ENCODE measurements around the gene LBHD2. TPM values are rescaled to one million over a fixed set of nuclear protein-coding genes. Genes with fewer than 3 reads are reported as not detected.

The LBHD2 gene
- total RNA-seq, 1 donor from 2014 or later = not detected

DNA sequence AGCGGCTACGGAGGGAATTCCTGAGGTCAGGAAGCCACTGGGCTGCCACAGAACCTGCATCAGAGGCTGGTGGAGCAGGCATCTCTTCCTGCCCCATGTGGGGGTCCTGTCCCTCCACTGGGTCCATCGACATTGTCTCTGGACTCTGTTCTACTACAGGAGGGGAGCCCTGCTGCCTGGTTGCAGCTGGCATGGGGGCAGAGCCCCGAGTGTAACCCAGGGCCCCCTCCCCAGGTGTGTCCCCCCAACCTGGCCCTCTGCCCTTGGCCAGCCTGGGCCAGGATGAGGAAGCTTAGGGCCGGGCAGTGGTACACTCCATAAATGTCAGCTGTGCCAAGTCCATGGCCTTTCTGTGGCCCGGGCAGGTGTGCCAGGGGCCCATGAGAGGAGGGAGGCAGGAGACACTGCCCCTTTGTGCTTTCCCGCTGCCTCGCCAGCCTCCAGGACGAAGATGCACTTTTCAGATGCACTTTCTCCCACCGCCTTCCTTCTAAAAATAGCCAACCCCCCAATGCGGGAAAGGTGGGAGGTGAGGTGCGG, 6.5 kb downstream of the LBHD2 start:
- H2AFZ ChIP-seq (replicated peaks) = no peak overlapping the region
- no peaks in the 10 kb centered on the region for H3K9me3 Mint-ChIP-seq
- no peaks in the 10 kb centered on the region for H3K4me1 ChIP-seq
- H3K4me3 Mint-ChIP-seq = peak overlapping the region; percentile 27
- H3K27ac ChIP-seq = no peak overlapping the region
- H3K4me2 ChIP-seq = no peak overlapping the region
- H3K27ac Mint-ChIP-seq = no peak overlapping the region
- H3K36me3 Mint-ChIP-seq = no peaks in the 10 kb centered on the region
- no peaks in the 10 kb centered on the region for H4K20me1 ChIP-seq (ENCODE audit: low read depth)
- no peak overlapping the region for H3K4me3 ChIP-seq
- no peak for DNase-seq (ENCODE audit: low spot score)
- H3K4me1 Mint-ChIP-seq = peaks cover 12% of the 10 kb centered on the region
- no peaks in the 10 kb centered on the region for H3K9me3 ChIP-seq (ENCODE audit: low read depth)
- no peaks in the 10 kb centered on the region for H3K36me3 ChIP-seq
- peaks cover 29% of the 10 kb centered on the region for H3K27me3 ChIP-seq
- H3K9ac ChIP-seq = no peak overlapping the region
- TF ChIP-seq EZH2 (IDR thresholded peaks at IDR 0.05) = no peak
- TF ChIP-seq, protein P1, sequence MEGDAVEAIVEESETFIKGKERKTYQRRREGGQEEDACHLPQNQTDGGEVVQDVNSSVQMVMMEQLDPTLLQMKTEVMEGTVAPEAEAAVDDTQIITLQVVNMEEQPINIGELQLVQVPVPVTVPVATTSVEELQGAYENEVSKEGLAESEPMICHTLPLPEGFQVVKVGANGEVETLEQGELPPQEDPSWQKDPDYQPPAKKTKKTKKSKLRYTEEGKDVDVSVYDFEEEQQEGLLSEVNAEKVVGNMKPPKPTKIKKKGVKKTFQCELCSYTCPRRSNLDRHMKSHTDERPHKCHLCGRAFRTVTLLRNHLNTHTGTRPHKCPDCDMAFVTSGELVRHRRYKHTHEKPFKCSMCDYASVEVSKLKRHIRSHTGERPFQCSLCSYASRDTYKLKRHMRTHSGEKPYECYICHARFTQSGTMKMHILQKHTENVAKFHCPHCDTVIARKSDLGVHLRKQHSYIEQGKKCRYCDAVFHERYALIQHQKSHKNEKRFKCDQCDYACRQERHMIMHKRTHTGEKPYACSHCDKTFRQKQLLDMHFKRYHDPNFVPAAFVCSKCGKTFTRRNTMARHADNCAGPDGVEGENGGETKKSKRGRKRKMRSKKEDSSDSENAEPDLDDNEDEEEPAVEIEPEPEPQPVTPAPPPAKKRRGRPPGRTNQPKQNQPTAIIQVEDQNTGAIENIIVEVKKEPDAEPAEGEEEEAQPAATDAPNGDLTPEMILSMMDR (IDR thresholded peaks at IDR 0.05) = no peak
- TF ChIP-seq EZH2phosphoT487 (IDR thresholded peaks at IDR 0.05) = no peak
- peaks cover 14% of the 10 kb centered on the region for H3K27me3 Mint-ChIP-seq (ENCODE audit: insufficient read depth, low read depth)
- H3F3A ChIP-seq (ENCODE audit: low read depth) = peaks cover 4% of the 10 kb centered on the region
- no peaks in the 10 kb centered on the region for H3K79me2 ChIP-seq (ENCODE audit: low read depth)

GRCh38 chr14:103091041-103091882, 7.3 kb downstream of the LBHD2 start:
- H3K27ac Mint-ChIP-seq = no peak overlapping the region
- Histone ChIP-seq H3K79me2 (ENCODE audit: low read depth) (no peaks in the 10 kb centered on the region), H3K4me3 (peak overlapping the region; percentile 49)

GRCh38 chr14:103091883-103092222, 7.8 kb downstream of the LBHD2 start:
- Histone ChIP-seq H3F3A (ENCODE audit: low read depth) (peaks cover 4% of the 10 kb centered on the region), H3K4me3 (peak overlapping the region; percentile 49), H3K79me2 (ENCODE audit: low read depth) (no peaks in the 10 kb centered on the region), H3K4me2 (peak overlapping the region; percentile 77), H3K4me1 (no peaks in the 10 kb centered on the region), H3K36me3 (no peaks in the 10 kb centered on the region), H3K27me3 (peaks cover 25% of the 10 kb centered on the region), H3K9me3 (ENCODE audit: low read depth) (no peaks in the 10 kb centered on the region), H4K20me1 (ENCODE audit: low read depth) (no peaks in the 10 kb centered on the region), H3K9ac (no peak overlapping the region), H2AFZ (replicated peaks) (no peak overlapping the region), H3K27ac (no peak overlapping the region)
- Mint-ChIP-seq H3K9me3 (no peaks in the 10 kb centered on the region), H3K27ac (no peak overlapping the region), H3K27me3 (ENCODE audit: insufficient read depth, low read depth) (peaks cover 7% of the 10 kb centered on the region), H3K4me1 (peaks cover 6% of the 10 kb centered on the region), H3K36me3 (no peaks in the 10 kb centered on the region), H3K4me3 (peak overlapping the region; percentile 60)
- DNase-seq (ENCODE audit: low spot score) = no peak
- TF ChIP-seq, protein P1 (IDR thresholded peaks at IDR 0.05) = no peak
- no peak for TF ChIP-seq EZH2 (IDR thresholded peaks at IDR 0.05)
- TF ChIP-seq EZH2phosphoT487 (IDR thresholded peaks at IDR 0.05) = no peak

More at GRCh38 chr14:103091041-103091882, 7.3 kb downstream of the LBHD2 start:
- H3K36me3 ChIP-seq = no peaks in the 10 kb centered on the region
- H2AFZ ChIP-seq (replicated peaks) = peak overlapping the region; percentile 81
- H3K27me3 Mint-ChIP-seq (ENCODE audit: insufficient read depth, low read depth) = peaks cover 13% of the 10 kb centered on the region
- H3K4me1 ChIP-seq = no peaks in the 10 kb centered on the region
- no peak overlapping the region for H3K9ac ChIP-seq
- peak overlapping the region; percentile 38 for H3K4me3 Mint-ChIP-seq
- H3K9me3 ChIP-seq (ENCODE audit: low read depth) = no peaks in the 10 kb centered on the region
- H3K9me3 Mint-ChIP-seq = no peaks in the 10 kb centered on the region
- no peaks in the 10 kb centered on the region for H4K20me1 ChIP-seq (ENCODE audit: low read depth)
- H3K4me1 Mint-ChIP-seq = peaks cover 12% of the 10 kb centered on the region
- TF ChIP-seq, protein P1 (IDR thresholded peaks at IDR 0.05) = peak; percentile 63
- TF ChIP-seq EZH2 (IDR thresholded peaks at IDR 0.05) (no peak), EZH2phosphoT487 (IDR thresholded peaks at IDR 0.05) (no peak)
- no peaks in the 10 kb centered on the region for H3K36me3 Mint-ChIP-seq
- peaks cover 25% of the 10 kb centered on the region for H3K27me3 ChIP-seq
- H3K27ac ChIP-seq = no peak overlapping the region
- H3F3A ChIP-seq (ENCODE audit: low read depth) = peaks cover 4% of the 10 kb centered on the region
- DNase-seq (ENCODE audit: low spot score) = peak; percentile 84
- H3K4me2 ChIP-seq = peak overlapping the region; percentile 77

Data from neural progenitor cell (in vitro differentiated cells).